Stimulated activated naive CD8-positive, alpha-beta T cell treated with anti-CD3 and anti-CD28 coated beads, Interleukin-15, Interleukin-2, amounts not matched to agents 100 ng/mL and 50 ng/mL, for 24 hours (primary cell): ENCODE measurements around the gene CRYGA.

Experiments
- H3K27ac Mint-ChIP-seq: one replicate; pipeline ENCODE4 v1.8.0; 2021; ENCODE audit warnings: mild to moderate bottlenecking, mixed read lengths
- H3K27me3 Mint-ChIP-seq: one replicate; pipeline ENCODE4 v1.8.0; 2021; ENCODE audit warnings: mixed read lengths
- H3K36me3 Mint-ChIP-seq: one replicate; pipeline ENCODE4 v1.8.0; 2021; ENCODE audit warnings: low read depth, mixed read lengths
- H3K4me1 Mint-ChIP-seq: one replicate; pipeline ENCODE4 v1.8.0; 2021; ENCODE audit warnings: low read depth, mixed read lengths
- H3K4me3 Mint-ChIP-seq: one replicate; pipeline ENCODE4 v1.8.0; 2021; ENCODE audit warnings: mild to moderate bottlenecking, mixed read lengths
- H3K9me3 Mint-ChIP-seq: one replicate; pipeline ENCODE4 v1.8.0; 2021; ENCODE audit warnings: mixed read lengths

Gene CRYGA

GRCh38 chr2:208163489-208163888 lies at the start of gene CRYGA:
Gene CRYGA, minus strand, starts transcription at chr2:208163589. Its CDS starts 33 bp downstream, at chr2:208163556.
- Mint-ChIP-seq H3K4me1 (no peaks in the 10 kb centered on the region), H3K4me3 (no peak within 1 kb of the TSS), H3K27me3 (peaks cover 7% of the 10 kb centered on the region), H3K9me3 (no peaks in the 10 kb centered on the region), H3K27ac (no peak within 1 kb of the TSS), H3K36me3 (no peaks in the 10 kb centered on the region)

GRCh38 chr2:208210688-208211451 lies 47.5 kb upstream of the CRYGA start:
- Mint-ChIP-seq H3K27ac (no peak overlapping the region), H3K4me3 (no peak overlapping the region), H3K4me1 (no peaks in the 10 kb centered on the region), H3K27me3 (no peaks in the 10 kb centered on the region), H3K36me3 (no peaks in the 10 kb centered on the region), H3K9me3 (no peaks in the 10 kb centered on the region)

- H3K9me3 Mint-ChIP-seq, result no peaks in the 10 kb centered on the region
- no peaks in the 10 kb centered on the region for H3K4me1 Mint-ChIP-seq
- no peaks in the 10 kb centered on the region for H3K27me3 Mint-ChIP-seq
- H3K27ac Mint-ChIP-seq, result no peak overlapping the region
- no peak overlapping the region for H3K4me3 Mint-ChIP-seq
- H3K36me3 Mint-ChIP-seq, result no peaks in the 10 kb centered on the region
Measured at GRCh38 chr2:208208335-208209085, 45.1 kb upstream of the CRYGA start.

GRCh38 chr2:208207769-208208168 lies 44.4 kb upstream of the CRYGA start:
- Mint-ChIP-seq H3K36me3 (no peaks in the 10 kb centered on the region), H3K4me3 (no peak overlapping the region), H3K27ac (no peak overlapping the region), H3K9me3 (no peaks in the 10 kb centered on the region), H3K4me1 (no peaks in the 10 kb centered on the region), H3K27me3 (no peaks in the 10 kb centered on the region)

GRCh38 chr2:208204166-208204565 lies 40.8 kb upstream of the CRYGA start:
- H3K27me3 Mint-ChIP-seq, result no peaks in the 10 kb centered on the region
- no peak overlapping the region for H3K4me3 Mint-ChIP-seq
- H3K4me1 Mint-ChIP-seq, result no peaks in the 10 kb centered on the region
- no peaks in the 10 kb centered on the region for H3K9me3 Mint-ChIP-seq
- no peaks in the 10 kb centered on the region for H3K36me3 Mint-ChIP-seq
- no peak overlapping the region for H3K27ac Mint-ChIP-seq

- no peaks in the 10 kb centered on the region for H3K4me1 Mint-ChIP-seq
- H3K9me3 Mint-ChIP-seq, result no peaks in the 10 kb centered on the region
- no peak overlapping the region for H3K4me3 Mint-ChIP-seq
- H3K27me3 Mint-ChIP-seq, result no peaks in the 10 kb centered on the region
- H3K27ac Mint-ChIP-seq, result no peak overlapping the region
- no peaks in the 10 kb centered on the region for H3K36me3 Mint-ChIP-seq
Measured at GRCh38 chr2:208195531-208195930, 32.1 kb upstream of the CRYGA start.

- H3K27ac Mint-ChIP-seq, result no peak overlapping the region
- H3K9me3 Mint-ChIP-seq, result no peaks in the 10 kb centered on the region
- no peaks in the 10 kb centered on the region for H3K27me3 Mint-ChIP-seq
- no peaks in the 10 kb centered on the region for H3K36me3 Mint-ChIP-seq
- H3K4me3 Mint-ChIP-seq, result no peak overlapping the region
- no peaks in the 10 kb centered on the region for H3K4me1 Mint-ChIP-seq
Measured at GRCh38 chr2:208192611-208193236, 29.3 kb upstream of the CRYGA start.

- no peak within 1 kb of the TSS for H3K4me3 Mint-ChIP-seq
- H3K27me3 Mint-ChIP-seq, result no peaks in the 10 kb centered on the region
- no peaks in the 10 kb centered on the region for H3K36me3 Mint-ChIP-seq
- no peaks in the 10 kb centered on the region for H3K9me3 Mint-ChIP-seq
- H3K27ac Mint-ChIP-seq, result no peak within 1 kb of the TSS
- no peaks in the 10 kb centered on the region for H3K4me1 Mint-ChIP-seq
Measured at GRCh38 chr2:208189810-208190503, 26.6 kb upstream of the CRYGA start, which contains the start of gene C2orf80. Gene C2orf80, minus strand, starts transcription at chr2:208190030. Its CDS starts 3,044 bp downstream, at chr2:208186986.

GRCh38 chr2:208189069-208189809 lies 25.9 kb upstream of the CRYGA start:
- Mint-ChIP-seq H3K27me3 (peaks cover 4% of the 10 kb centered on the region), H3K36me3 (no peaks in the 10 kb centered on the region), H3K4me1 (no peaks in the 10 kb centered on the region), H3K4me3 (no peak overlapping the region), H3K9me3 (no peaks in the 10 kb centered on the region), H3K27ac (no peak overlapping the region)

GRCh38 chr2:208186893-208187292 lies 23.5 kb upstream of the CRYGA start:
- no peak overlapping the region for H3K4me3 Mint-ChIP-seq
- peaks cover 7% of the 10 kb centered on the region for H3K27me3 Mint-ChIP-seq
- no peak overlapping the region for H3K27ac Mint-ChIP-seq
- H3K9me3 Mint-ChIP-seq, result no peaks in the 10 kb centered on the region
- no peaks in the 10 kb centered on the region for H3K4me1 Mint-ChIP-seq
- no peaks in the 10 kb centered on the region for H3K36me3 Mint-ChIP-seq

GRCh38 chr2:208186465-208186864 lies 23.1 kb upstream of the CRYGA start:
- Mint-ChIP-seq H3K4me1 (no peaks in the 10 kb centered on the region), H3K27me3 (peaks cover 7% of the 10 kb centered on the region), H3K36me3 (no peaks in the 10 kb centered on the region), H3K9me3 (no peaks in the 10 kb centered on the region), H3K4me3 (no peak overlapping the region), H3K27ac (no peak overlapping the region)

- no peak overlapping the region for H3K27ac Mint-ChIP-seq
- H3K4me3 Mint-ChIP-seq, result no peak overlapping the region
- H3K4me1 Mint-ChIP-seq, result no peaks in the 10 kb centered on the region
- H3K9me3 Mint-ChIP-seq, result no peaks in the 10 kb centered on the region
- peaks cover 7% of the 10 kb centered on the region for H3K27me3 Mint-ChIP-seq
- no peaks in the 10 kb centered on the region for H3K36me3 Mint-ChIP-seq
Measured at GRCh38 chr2:208183972-208184705, 20.8 kb upstream of the CRYGA start.

- H3K9me3 Mint-ChIP-seq, result no peaks in the 10 kb centered on the region
- no peak overlapping the region for H3K4me3 Mint-ChIP-seq
- no peaks in the 10 kb centered on the region for H3K4me1 Mint-ChIP-seq
- H3K27ac Mint-ChIP-seq, result no peak overlapping the region
- peaks cover 7% of the 10 kb centered on the region for H3K27me3 Mint-ChIP-seq
- no peaks in the 10 kb centered on the region for H3K36me3 Mint-ChIP-seq
Measured at GRCh38 chr2:208183526-208183925, 20.1 kb upstream of the CRYGA start.

- H3K4me3 Mint-ChIP-seq, result no peak overlapping the region
Measured at GRCh38 chr2:208182835-208183234, 19.4 kb upstream of the CRYGA start.

More at GRCh38 chr2:208182835-208183234, 19.4 kb upstream of the CRYGA start:
- no peaks in the 10 kb centered on the region for H3K36me3 Mint-ChIP-seq
- no peaks in the 10 kb centered on the region for H3K9me3 Mint-ChIP-seq
- peaks cover 7% of the 10 kb centered on the region for H3K27me3 Mint-ChIP-seq
- no peaks in the 10 kb centered on the region for H3K4me1 Mint-ChIP-seq
- no peak overlapping the region for H3K27ac Mint-ChIP-seq
